IMR-90 (cell line): ENCODE measurements around the gene TEX14. TPM values are rescaled to one million over a fixed set of nuclear protein-coding genes. Genes with fewer than 3 reads are reported as not detected.
A peak's percentile ranks its signal among the peaks of the same experiment; 100 is the strongest.
"Not testable (repeated sequence)": the region's sequence is repeated elsewhere in the genome, so short reads cannot be mapped to it uniquely, and the experiment has no call there.

Source experiments
- ATAC-seq: fragments of 200-7000 bp; cut with Tn5 transposase; 2 replicates; pipeline ENCODE4 v1.9.1; 2020; ENCODE audit warnings: low read depth, mild to moderate bottlenecking, moderate library complexity
- BruUV-seq: library from RNA; stranded (reverse); fragments of 400-500 nt; replicated peaks from 2 replicates; lab custom pipeline; 2021; lab: Mats Ljungman, UMichigan
- CTCF ChIA-PET: fragments of 300-600 bp; formaldehyde crosslinking; extraction: SDS; loops from one replicate; lab custom pipeline; 2021; ENCODE audit warnings: antibody characterized with exemption; lab: Yijun Ruan, JAX
- POLR2A ChIA-PET: fragments of 300-600 bp; sonication (Branson Sonifier 250); formaldehyde crosslinking; loops from one replicate; lab custom pipeline; 2022; ENCODE audit warnings: antibody characterized with exemption; ENCODE audit not compliant: unreplicated experiment; lab: Charles Lee
- DNase-seq: peaks from one replicate; pipeline ENCODE4 v3.0.0; 2013
- H2AFZ ChIP-seq: replicated peaks from 2 replicates; pipeline ENCODE3; 2013; ENCODE audit warnings: low read length, mild to moderate bottlenecking; ENCODE audit not compliant: poor library complexity
- H2AK5ac ChIP-seq: 2 replicates; pipeline ENCODE4 v1.6.1; 2013; ENCODE audit warnings: low read depth, low read length, inconsistent platforms
- H2AK9ac ChIP-seq: replicated peaks from 2 replicates; pipeline ENCODE3; 2013; ENCODE audit warnings: mild to moderate bottlenecking, low read depth, low read length, moderate library complexity; ENCODE audit not compliant: poor library complexity
- H2BK120ac ChIP-seq: 2 replicates; pipeline ENCODE4 v1.6.1; 2013; ENCODE audit warnings: low read depth, low read length, inconsistent platforms
- H2BK15ac ChIP-seq: 3 replicates; pipeline ENCODE4 v1.6.1; 2013; ENCODE audit warnings: low read depth, low read length, inconsistent platforms
- H2BK20ac ChIP-seq: 2 replicates; pipeline ENCODE4 v1.6.1; 2013; ENCODE audit warnings: low read depth, mild to moderate bottlenecking, inconsistent platforms, low read length, moderate library complexity
- H2BK5ac ChIP-seq: 2 replicates; pipeline ENCODE4 v1.6.1; 2013; ENCODE audit warnings: mild to moderate bottlenecking, low read depth, low read length, inconsistent platforms; ENCODE audit not compliant: poor library complexity, severe bottlenecking
- H3K14ac ChIP-seq: replicated peaks from 2 replicates; pipeline ENCODE4 v1.6.1; 2013; ENCODE audit warnings: low read depth, low read length, inconsistent platforms
- H3K18ac ChIP-seq: 2 replicates; pipeline ENCODE4 v1.6.1; 2013; ENCODE audit warnings: low read depth, low read length, control low read depth
- H3K23ac ChIP-seq: 2 replicates; pipeline ENCODE4 v1.6.1; 2013; ENCODE audit warnings: low read depth, low read length, inconsistent platforms
- H3K27ac ChIP-seq: 2 replicates; pipeline ENCODE4 v1.5.1; 2013; ENCODE audit warnings: mild to moderate bottlenecking, control low read depth, low read length; ENCODE audit not compliant: insufficient read depth
- H3K27me3 ChIP-seq: 2 replicates; pipeline ENCODE4 v1.6.1; 2013; ENCODE audit warnings: low read length; ENCODE audit not compliant: control insufficient read depth, insufficient read depth
- H3K36me3 ChIP-seq: 2 replicates; pipeline ENCODE4 v1.6.1; 2013; ENCODE audit warnings: low read length, mixed read lengths; ENCODE audit not compliant: control insufficient read depth, insufficient read depth
- H3K4ac ChIP-seq: 2 replicates; pipeline ENCODE4 v1.6.1; 2013; ENCODE audit warnings: low read depth, low read length, inconsistent platforms
- H3K4me1 ChIP-seq: 2 replicates; pipeline ENCODE4 v1.6.1; 2013; ENCODE audit warnings: low read length, mixed read lengths; ENCODE audit not compliant: control insufficient read depth, insufficient read depth
- H3K4me2 ChIP-seq: 2 replicates; pipeline ENCODE4 v1.6.1; 2013; ENCODE audit warnings: low read depth, mild to moderate bottlenecking, control low read depth, low read length, moderate library complexity
- H3K4me3 ChIP-seq: 2 replicates; pipeline ENCODE4 v1.5.1; 2013; ENCODE audit warnings: low read depth, mild to moderate bottlenecking, control low read depth, low read length, moderate library complexity; ENCODE audit not compliant: insufficient read depth
- H3K56ac ChIP-seq: 2 replicates; pipeline ENCODE4 v1.6.1; 2013; ENCODE audit warnings: low read length, inconsistent platforms; ENCODE audit not compliant: insufficient read depth; ENCODE audit errors: extremely low read depth
- H3K79me1 ChIP-seq, 2 experiments: 2 replicates each; pipeline ENCODE4 v1.6.1; 2013; ENCODE audit warnings: low read length in 2 of 2, inconsistent platforms in 1 of 2, low read depth in 1 of 2
- H3K9ac ChIP-seq: 2 replicates; pipeline ENCODE4 v1.6.1; 2013; ENCODE audit warnings: low read depth, low read length, control low read depth
- H3K9me1 ChIP-seq: 2 replicates; pipeline ENCODE4 v1.6.1; 2013; ENCODE audit warnings: low read length, inconsistent platforms; ENCODE audit not compliant: insufficient read depth
- H3K9me3 ChIP-seq: 2 replicates; pipeline ENCODE4 v1.6.1; 2013; ENCODE audit warnings: low read length; ENCODE audit not compliant: control insufficient read depth, insufficient read depth
- H4K20me1 ChIP-seq: 2 replicates; pipeline ENCODE4 v1.6.1; 2013; ENCODE audit warnings: low read length, inconsistent platforms; ENCODE audit not compliant: insufficient read depth
- H4K5ac ChIP-seq: 2 replicates; pipeline ENCODE4 v1.6.1; 2013; ENCODE audit warnings: mild to moderate bottlenecking, low read depth, low read length, control low read depth
- H4K8ac ChIP-seq, 2 experiments: 2 replicates each; pipeline ENCODE4 v1.6.1; 2013; ENCODE audit warnings: low read depth in 2 of 2, low read length in 2 of 2, control low read depth in 1 of 2, inconsistent platforms in 1 of 2
- H4K91ac ChIP-seq: 2 replicates; pipeline ENCODE4 v1.6.1; 2013; ENCODE audit warnings: low read depth, low read length, inconsistent platforms; ENCODE audit not compliant: insufficient read depth
- CTCF ChIP-seq: conservative IDR thresholded peaks from 2 replicates; pipeline ENCODE4 v1.5.1; 2012; ENCODE audit warnings: mild to moderate bottlenecking, low read depth, low read length, improper control_type of control experiment
- RFX5 ChIP-seq: IDR thresholded peaks from 2 replicates; pipeline ENCODE4 v1.8.0; 2012; ENCODE audit warnings: low read depth, mild to moderate bottlenecking, low read length, moderate library complexity
- WGBS, 2 experiments: methylation state at CpG; one replicate each; pipeline versions ENCODE4 v1.1.5 to v1.1.7; 2013; ENCODE audit warnings: missing lambda C conversion rate in 2 of 2; ENCODE audit not compliant: insufficient read length in 1 of 2; ENCODE audit errors: extremely low coverage in 2 of 2; 5-methylcytosine and 5-hydroxymethylcytosine counted together
- dilution Hi-C: fragments of 300-500 bp; cut with HindIII; formaldehyde crosslinking; loops from one replicate; pipeline ENCODE4 v1.14.3; 2018; ENCODE audit warnings: low sequenced_read_pairs; ENCODE audit not compliant: unreplicated experiment
- in situ Hi-C: fragments of 300-500 bp; cut with MboI; formaldehyde crosslinking; loops from 3 replicates; pipeline ENCODE4 v1.14.3; 2019; ENCODE audit warnings: low sequenced_read_pairs, inconsistent platforms, mixed read lengths
- intact Hi-C: fragments of 100-400 bp; cut with micrococcal nuclease; formaldehyde crosslinking; loops from 2 replicates; pipeline ENCODE4 v1.10.0; 2022
- polyA plus RNA-seq, 3 experiments: library from polyadenylated mRNA; depleted of rRNA; stranded (reverse); fragments of >200 nt; gene quantifications; 2 replicates each; pipeline ENCODE4 v1.2.3, GENCODE V29; 2012; ENCODE audit warnings: low replicate concordance in 1 of 3
- total RNA-seq: library from RNA; depleted of rRNA; stranded (reverse); fragments of >200 nt; gene quantifications from 2 replicates; pipeline ENCODE4 v1.2.3, GENCODE V29; 2012

TEX14 gene
- total and polyA plus RNA-seq, 2 of the 4 experiments (the other 2 are of a cell fraction) = not detected

GRCh38 chr17:58660621-58661020, 31.2 kb downstream of the TEX14 start (continued):
- TF ChIP-seq CTCF (no peak), RFX5 (no peak)

- H4K8ac ChIP-seq = peak overlapping the region in 1 of 2 experiments; percentile 99; a peak in 2 of 4 replicates
- H3K9me3 ChIP-seq, dilution Hi-C loops, H2BK15ac ChIP-seq, H2AK9ac ChIP-seq, H4K20me1 ChIP-seq, H3K79me1 ChIP-seq, H3K4me1 ChIP-seq, H3K36me3 ChIP-seq, H3K56ac ChIP-seq, ATAC-seq, H2AFZ ChIP-seq, H3K14ac ChIP-seq, CTCF ChIA-PET, in situ Hi-C loops, H2BK120ac ChIP-seq, BruUV-seq, H3K27me3 ChIP-seq, H2BK20ac ChIP-seq, H4K5ac ChIP-seq, H3K18ac ChIP-seq, DNase-seq, H4K91ac ChIP-seq, H3K9me1 ChIP-seq, H2AK5ac ChIP-seq, H3K4ac ChIP-seq, H3K23ac ChIP-seq, H3K27ac ChIP-seq: not testable (repeated sequence)
- intact Hi-C loops = loop anchor here (1.0 to 10.0 kb wide), 4 partner anchors 28 to 343 kb away; no protein-coding TSS in a partner anchor
- H3K4me3 ChIP-seq = peak overlapping the region; percentile 22
- 70% methylated on average over 3 of the region's 9 CpGs; no CpG with 5 or more reads in 1 of the 2 experiments for WGBS, 2 experiments
- POLR2A ChIA-PET = interaction anchor here (0.7 to 2.3 kb wide), 2 partner anchors 28 to 32 kb away, joined by 3 to 8 read pairs; partner anchors contain the start of gene TEX14
- H3K9ac ChIP-seq = peak overlapping the region; percentile 79; the same call in 1 of the 2 replicates
- peak overlapping the region; percentile 67 for H3K4me2 ChIP-seq
- H2BK5ac ChIP-seq = peak overlapping the region; percentile 96
These were observed 32.1 kb downstream of the TEX14 start for GRCh38 chr17:58659714-58660084.
